ENCODE results near the gene CREG2. TPM values are rescaled to one million over a fixed set of nuclear protein-coding genes. Genes with fewer than 3 reads are reported as not detected.

Gene CREG2
- total RNA-seq, 1 donor from 2014 or later: 0.26 TPM

DNA sequence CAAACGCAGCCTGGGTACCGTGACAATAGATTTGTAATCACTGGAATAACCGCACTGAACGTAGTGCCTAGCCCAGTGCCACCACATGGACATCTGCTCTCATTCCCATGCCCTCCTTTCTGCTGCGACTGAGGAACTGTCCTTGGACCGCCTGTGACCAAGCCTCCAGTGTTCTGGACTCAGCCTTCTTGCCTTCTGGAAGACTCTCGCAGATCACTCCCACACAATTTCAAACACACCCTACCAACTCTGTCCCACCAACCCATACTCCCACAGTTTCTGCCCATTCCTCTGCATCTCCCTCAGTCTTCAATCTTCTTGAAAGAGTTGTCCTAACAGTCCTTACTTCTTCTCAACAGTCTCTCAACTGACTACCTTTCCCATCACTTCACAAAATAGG, 80.9 kb downstream of the CREG2 start:
- peak; percentile 17 for DNase-seq (ENCODE audit: low read depth)
- no peak for FAIRE-seq
- Histone ChIP-seq H3K36me3 (ENCODE audit: control insufficient read depth, insufficient read depth, low read length) (no peaks in the 10 kb centered on the region), H3K27me3 (ENCODE audit: control insufficient read depth, insufficient read depth, low read length) (no peaks in the 10 kb centered on the region), H3K4me3 (ENCODE audit: low read depth, low read length) (peak overlapping the region; percentile 88)
- TF ChIP-seq, protein P1, sequence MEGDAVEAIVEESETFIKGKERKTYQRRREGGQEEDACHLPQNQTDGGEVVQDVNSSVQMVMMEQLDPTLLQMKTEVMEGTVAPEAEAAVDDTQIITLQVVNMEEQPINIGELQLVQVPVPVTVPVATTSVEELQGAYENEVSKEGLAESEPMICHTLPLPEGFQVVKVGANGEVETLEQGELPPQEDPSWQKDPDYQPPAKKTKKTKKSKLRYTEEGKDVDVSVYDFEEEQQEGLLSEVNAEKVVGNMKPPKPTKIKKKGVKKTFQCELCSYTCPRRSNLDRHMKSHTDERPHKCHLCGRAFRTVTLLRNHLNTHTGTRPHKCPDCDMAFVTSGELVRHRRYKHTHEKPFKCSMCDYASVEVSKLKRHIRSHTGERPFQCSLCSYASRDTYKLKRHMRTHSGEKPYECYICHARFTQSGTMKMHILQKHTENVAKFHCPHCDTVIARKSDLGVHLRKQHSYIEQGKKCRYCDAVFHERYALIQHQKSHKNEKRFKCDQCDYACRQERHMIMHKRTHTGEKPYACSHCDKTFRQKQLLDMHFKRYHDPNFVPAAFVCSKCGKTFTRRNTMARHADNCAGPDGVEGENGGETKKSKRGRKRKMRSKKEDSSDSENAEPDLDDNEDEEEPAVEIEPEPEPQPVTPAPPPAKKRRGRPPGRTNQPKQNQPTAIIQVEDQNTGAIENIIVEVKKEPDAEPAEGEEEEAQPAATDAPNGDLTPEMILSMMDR (IDR thresholded peaks at IDR 0.05; ENCODE audit: insufficient read depth, low read length, severe bottlenecking): no peak

DNA sequence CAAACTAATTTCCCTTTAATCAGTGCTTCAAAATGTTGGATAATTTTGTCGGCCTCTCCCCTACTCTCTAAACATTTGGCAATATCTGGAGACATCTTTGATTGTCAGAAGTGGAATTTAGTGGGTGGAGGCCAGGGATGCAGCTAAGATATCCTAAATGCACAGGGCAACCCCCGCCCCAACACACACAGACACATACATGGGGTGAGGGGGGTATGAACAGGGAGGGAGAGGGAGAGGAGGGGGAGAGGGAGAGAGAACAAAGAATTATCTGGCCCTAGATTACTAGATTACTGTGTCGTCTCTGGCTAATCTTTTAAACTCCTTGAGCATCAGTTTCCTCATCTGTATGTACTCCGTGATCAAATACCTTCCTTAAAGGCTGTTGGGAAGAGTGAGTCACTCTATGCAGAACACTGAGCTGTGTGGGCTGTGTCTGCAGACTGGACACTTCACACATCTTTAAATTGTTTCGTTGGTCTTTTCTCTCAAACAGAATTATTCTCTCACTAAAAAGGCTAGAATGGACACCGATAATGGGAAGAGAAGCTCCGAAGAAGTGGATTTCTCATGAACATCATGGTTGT, 81.7 kb downstream of the CREG2 start:
- Histone ChIP-seq H3K36me3 (ENCODE audit: control insufficient read depth, insufficient read depth, low read length) (peaks cover 2% of the 10 kb centered on the region), H3K27me3 (ENCODE audit: control insufficient read depth, insufficient read depth, low read length) (no peaks in the 10 kb centered on the region), H3K4me3 (ENCODE audit: low read depth, low read length) (no peak overlapping the region)
- FAIRE-seq (no peak), DNase-seq (ENCODE audit: low read depth) (peak; percentile 78)
- TF ChIP-seq, protein P1 (IDR thresholded peaks at IDR 0.05; ENCODE audit: insufficient read depth, low read length, severe bottlenecking): no peak

DNA sequence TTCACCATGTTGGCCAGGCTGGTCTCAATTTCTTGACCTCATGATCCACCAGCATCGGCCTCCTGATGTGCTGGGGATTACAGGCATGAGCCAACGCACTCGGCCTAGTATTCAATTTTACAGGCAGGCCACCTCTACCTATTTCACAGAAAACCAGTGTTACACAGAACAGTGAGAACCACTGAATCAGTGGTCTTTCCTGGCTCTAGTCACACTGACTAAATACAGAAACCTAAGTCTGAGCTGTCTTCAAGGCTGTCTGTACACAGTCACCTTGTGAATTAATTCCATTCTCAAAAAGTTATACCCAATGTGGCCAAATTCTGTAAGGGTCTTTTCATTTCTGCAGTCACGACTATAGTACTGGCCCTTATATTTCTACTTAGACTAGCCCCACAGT, 82.3 kb downstream of the CREG2 start:
- Histone ChIP-seq H3K36me3 (ENCODE audit: control insufficient read depth, insufficient read depth, low read length) (peaks cover 2% of the 10 kb centered on the region), H3K27me3 (ENCODE audit: control insufficient read depth, insufficient read depth, low read length) (no peaks in the 10 kb centered on the region), H3K4me3 (ENCODE audit: low read depth, low read length) (no peak overlapping the region)
- DNase-seq (ENCODE audit: low read depth): no peak
- TF ChIP-seq, protein P1 (IDR thresholded peaks at IDR 0.05; ENCODE audit: insufficient read depth, low read length, severe bottlenecking): no peak
- no peak for FAIRE-seq

DNA sequence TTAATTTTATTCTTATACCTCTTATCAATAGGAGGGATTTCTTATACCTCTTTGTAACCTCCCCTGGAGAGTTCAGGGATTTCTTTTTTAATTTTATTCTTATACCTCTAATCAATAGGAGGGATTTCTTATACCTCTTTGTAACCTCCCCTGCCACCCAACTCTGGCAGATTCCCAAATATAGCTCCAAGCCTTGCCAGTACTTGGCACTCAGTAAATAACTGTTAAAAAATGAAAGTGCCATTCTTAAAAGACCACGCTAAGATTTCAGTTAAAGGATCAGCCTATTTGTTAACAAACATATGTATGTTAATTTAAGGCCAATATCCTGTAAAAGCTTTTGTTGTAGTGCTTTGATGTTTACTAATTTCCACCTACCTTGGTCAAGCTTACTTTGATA, 83.6 kb downstream of the CREG2 start:
- TF ChIP-seq, protein P1 (IDR thresholded peaks at IDR 0.05; ENCODE audit: insufficient read depth, low read length, severe bottlenecking): no peak
- H3K27me3 ChIP-seq (ENCODE audit: control insufficient read depth, insufficient read depth, low read length): no peaks in the 10 kb centered on the region
- peaks cover 2% of the 10 kb centered on the region for H3K36me3 ChIP-seq (ENCODE audit: control insufficient read depth, insufficient read depth, low read length)
- H3K4me3 ChIP-seq (ENCODE audit: low read depth, low read length): no peak overlapping the region
- DNase-seq (ENCODE audit: low read depth) (no peak), FAIRE-seq (no peak)

DNA sequence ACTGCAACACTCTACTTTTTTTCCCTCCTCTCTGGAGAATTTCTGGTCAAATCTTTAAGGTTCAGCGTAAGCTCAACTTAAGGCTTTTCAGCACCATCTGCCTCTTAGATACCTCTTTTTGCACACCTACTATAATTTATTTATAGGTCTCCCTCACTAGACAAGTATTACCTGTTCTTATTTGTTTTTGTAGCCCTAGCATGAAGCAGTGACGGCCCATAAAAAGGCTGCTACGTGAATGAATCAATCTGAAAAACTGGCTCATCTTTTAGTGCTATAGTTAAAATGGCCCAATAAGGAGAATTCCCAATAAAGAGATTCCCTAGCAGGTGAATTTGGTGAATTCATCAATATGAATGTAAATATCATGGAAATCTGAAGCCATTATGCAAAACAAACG, 85.3 kb downstream of the CREG2 start:
- peaks cover 2% of the 10 kb centered on the region for H3K36me3 ChIP-seq (ENCODE audit: control insufficient read depth, insufficient read depth, low read length)
- no peaks in the 10 kb centered on the region for H3K27me3 ChIP-seq (ENCODE audit: control insufficient read depth, insufficient read depth, low read length)
- H3K4me3 ChIP-seq (ENCODE audit: low read depth, low read length): no peak overlapping the region
- DNase-seq (ENCODE audit: low read depth) (no peak), FAIRE-seq (no peak)
- TF ChIP-seq, protein P1 (IDR thresholded peaks at IDR 0.05; ENCODE audit: insufficient read depth, low read length, severe bottlenecking): no peak

DNA sequence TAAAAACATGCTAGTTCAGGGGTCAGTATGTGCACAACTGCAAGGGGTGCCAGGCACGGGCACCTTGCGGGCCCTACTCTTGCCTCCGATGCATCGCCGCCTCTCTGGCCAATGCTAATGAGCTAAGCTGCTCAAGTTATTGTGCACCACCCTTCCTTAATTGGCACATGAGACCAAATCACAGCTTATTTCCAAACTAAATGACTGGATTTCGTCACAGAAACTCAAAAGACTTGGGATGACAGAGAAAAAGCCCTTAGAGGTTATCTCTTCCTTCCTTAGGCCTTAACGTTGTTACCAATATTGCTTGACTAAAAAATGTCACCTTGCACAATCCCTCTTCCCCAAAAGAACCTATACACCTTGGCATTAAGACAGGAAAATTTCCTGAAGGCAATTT, 86.5 kb downstream of the CREG2 start:
- H3K4me3 ChIP-seq (ENCODE audit: low read depth, low read length): no peak overlapping the region
- DNase-seq (ENCODE audit: low read depth) (no peak), FAIRE-seq (no peak)
- no peaks in the 10 kb centered on the region for H3K27me3 ChIP-seq (ENCODE audit: control insufficient read depth, insufficient read depth, low read length)
- TF ChIP-seq, protein P1 (IDR thresholded peaks at IDR 0.05; ENCODE audit: insufficient read depth, low read length, severe bottlenecking): no peak
- H3K36me3 ChIP-seq (ENCODE audit: control insufficient read depth, insufficient read depth, low read length): peaks cover 2% of the 10 kb centered on the region

All from bronchial epithelial cell (primary cell).